Heart left ventricle (tissue), 13 donors: ENCODE data around the gene GAS7.

Experiments used
- CTCF ChIP-seq, 12 donors: fragments of 200-600 bp; sonication (generic) in 4 of 12; IDR thresholded peaks; one replicate each; pipeline versions ENCODE4 v1.5.0 to v1.8.0; 2018 to 2022; ENCODE audit warnings: antibody characterized with exemption in 12 of 12, mild to moderate bottlenecking in 5 of 12
- POLR2A ChIP-seq, 2 donors: fragments of 450-650 bp; IDR thresholded peaks; one replicate each; pipeline ENCODE4 v1.6.1; 2017; ENCODE audit warnings: antibody characterized with exemption in 2 of 2, mild to moderate bottlenecking in 2 of 2, moderate library complexity in 2 of 2
- donor health status: ischemic (EF 13 %, LVEDD 7.1; RV severe dilation, severe dysfunction).
- donor health status: DM: no; HTN: yes; CAD: no.
- donor health status: DM: no; HTN: no; CAD: no.
- donor health status: ischemic (EF 25% LVEDD 6.9; RV normal size, moderate dysfunction).
- donor health status: ischemic (EF 25% LVEDD 5.7; RV mildly dilated, moderate dysfunction).
- donor health status: ischemic (EF 35%, LVEDD 5.7; RV mildly dilated, moderate dysfunction).
- donor health status: nonischemic (EF 11% LVEDD 7.7; RV severe dilation, severe dysfunction).
- donor health status: DM: yes; HTN: yes; CAD: no.
- donor health status: PGD.
- donor health status: ischemic (EF 29% LVEDD 5.4; RV normal size, mild dysfunction).
- donor health status: nonischemic (EF 23%, LVEDD 6.1; RV moderate dilation, normal function).

GRCh38 chr17:10109146-10109545 is 89.3 kb downstream of the GAS7 start:
- TF ChIP-seq CTCF (IDR thresholded peaks at IDR 0.05) = no peak
- TF ChIP-seq POLR2A (IDR thresholded peaks at IDR 0.05) = no peak
